ENCODE results near the gene DPP10.

DNA sequence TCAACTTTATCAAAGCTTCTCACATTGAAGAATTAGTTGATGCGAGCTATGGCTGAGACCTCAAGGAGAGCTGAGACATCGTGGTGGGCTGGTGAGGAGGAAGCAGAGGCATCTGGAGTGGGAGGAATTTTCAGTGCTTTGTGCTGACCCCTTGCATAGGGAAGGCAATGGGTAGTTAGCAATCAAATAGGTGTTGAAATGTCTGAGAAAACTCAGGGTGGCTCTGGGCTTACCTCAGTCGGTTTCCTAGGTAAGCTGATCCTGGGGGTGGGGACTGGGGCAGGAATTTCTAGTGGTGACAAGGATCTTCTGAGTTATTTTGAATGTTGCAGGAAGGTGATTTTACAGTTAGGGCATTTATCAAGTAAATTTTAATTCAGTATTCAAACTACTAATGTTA lies 20.7 kb upstream of the DPP10 start:
- no peak for TF ChIP-seq POLR2A (IDR thresholded peaks at IDR 0.05)
- TF ChIP-seq, protein P1, sequence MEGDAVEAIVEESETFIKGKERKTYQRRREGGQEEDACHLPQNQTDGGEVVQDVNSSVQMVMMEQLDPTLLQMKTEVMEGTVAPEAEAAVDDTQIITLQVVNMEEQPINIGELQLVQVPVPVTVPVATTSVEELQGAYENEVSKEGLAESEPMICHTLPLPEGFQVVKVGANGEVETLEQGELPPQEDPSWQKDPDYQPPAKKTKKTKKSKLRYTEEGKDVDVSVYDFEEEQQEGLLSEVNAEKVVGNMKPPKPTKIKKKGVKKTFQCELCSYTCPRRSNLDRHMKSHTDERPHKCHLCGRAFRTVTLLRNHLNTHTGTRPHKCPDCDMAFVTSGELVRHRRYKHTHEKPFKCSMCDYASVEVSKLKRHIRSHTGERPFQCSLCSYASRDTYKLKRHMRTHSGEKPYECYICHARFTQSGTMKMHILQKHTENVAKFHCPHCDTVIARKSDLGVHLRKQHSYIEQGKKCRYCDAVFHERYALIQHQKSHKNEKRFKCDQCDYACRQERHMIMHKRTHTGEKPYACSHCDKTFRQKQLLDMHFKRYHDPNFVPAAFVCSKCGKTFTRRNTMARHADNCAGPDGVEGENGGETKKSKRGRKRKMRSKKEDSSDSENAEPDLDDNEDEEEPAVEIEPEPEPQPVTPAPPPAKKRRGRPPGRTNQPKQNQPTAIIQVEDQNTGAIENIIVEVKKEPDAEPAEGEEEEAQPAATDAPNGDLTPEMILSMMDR (IDR thresholded peaks at IDR 0.05 in 8 of 11, conservative IDR thresholded peaks at IDR 0.05 in 3 of 11): no peak
